ENCODE data around the gene OGFR. TPM values are rescaled to one million over a fixed set of nuclear protein-coding genes. Genes with fewer than 3 reads are reported as not detected.

Gene OGFR
- total RNA-seq, 1 donor from 2014 or later = 21.5 TPM

GRCh38 chr20:62825986-62826645, 21.5 kb downstream of the OGFR start:
- no peak for DNase-seq

- DNase-seq = no peak
Measured at GRCh38 chr20:62826646-62827310, 22.1 kb downstream of the OGFR start.

GRCh38 chr20:62827311-62828038, 22.8 kb downstream of the OGFR start:
- DNase-seq = no peak

- DNase-seq = no peak
Measured at GRCh38 chr20:62828051-62828450, 23.4 kb downstream of the OGFR start.

- no peak for DNase-seq
Measured at GRCh38 chr20:62828511-62829230, 24.0 kb downstream of the OGFR start.

- no peak for DNase-seq
Measured at GRCh38 chr20:62829231-62830230, 24.9 kb downstream of the OGFR start.

GRCh38 chr20:62830251-62830650, 25.6 kb downstream of the OGFR start:
- DNase-seq = no peak

- no peak for DNase-seq
Measured at GRCh38 chr20:62830821-62831220, 26.2 kb downstream of the OGFR start.

GRCh38 chr20:62831361-62831788, 26.7 kb downstream of the OGFR start:
- DNase-seq = no peak

GRCh38 chr20:62831854-62832211, 27.2 kb downstream of the OGFR start:
- no peak for DNase-seq

GRCh38 chr20:62832212-62832922, 27.7 kb downstream of the OGFR start:
- no peak for DNase-seq

- no peak for DNase-seq
Measured at GRCh38 chr20:62832951-62833391, 28.3 kb downstream of the OGFR start.

- no peak for DNase-seq
Measured at GRCh38 chr20:62834967-62835730, 30.5 kb downstream of the OGFR start.

- no peak for DNase-seq
Measured at GRCh38 chr20:62835931-62836861, 31.6 kb downstream of the OGFR start.

- no peak for DNase-seq
Measured at GRCh38 chr20:62836967-62837490, 32.4 kb downstream of the OGFR start.

- no peak for DNase-seq
Measured at GRCh38 chr20:62837790-62838127, 33.1 kb downstream of the OGFR start.

GRCh38 chr20:62838128-62838891, 33.7 kb downstream of the OGFR start:
- DNase-seq = no peak

- DNase-seq = no peak
Measured at GRCh38 chr20:62839261-62839660, 34.6 kb downstream of the OGFR start.

Data from occipital lobe (tissue), 2 donors.